ENCODE results near the gene SP1.
"Not testable (repeated sequence)": the region's sequence is repeated elsewhere in the genome, so short reads cannot be mapped to it uniquely, and the experiment has no call there.

The SP1 gene

DNA sequence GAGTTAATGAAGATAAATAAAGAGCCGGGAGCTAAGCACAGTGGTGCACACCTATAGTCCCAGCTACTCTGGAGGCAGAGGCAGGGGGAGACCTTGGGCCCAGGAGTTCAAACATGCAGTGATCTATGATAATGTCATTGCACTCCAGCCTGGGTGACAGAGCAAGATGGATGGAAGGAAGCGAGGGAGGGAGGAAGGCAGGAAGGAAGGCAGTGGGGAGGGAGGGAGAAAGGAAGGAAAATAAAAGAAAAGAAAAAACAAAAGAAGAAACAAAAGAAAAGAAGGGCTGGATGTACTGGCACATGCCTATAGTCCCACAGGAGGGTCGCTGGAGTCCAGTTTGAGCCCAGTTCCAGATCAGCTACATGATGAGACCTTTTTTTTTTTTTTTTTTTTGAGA, 24.9 kb upstream of the SP1 start:
- no peak for DNase-seq (ENCODE audit: low read depth)
- TF ChIP-seq CTCF (IDR thresholded peaks at IDR 0.05; ENCODE audit: low read depth, low read length, missing control alignments): no peak
- H3K4me3 ChIP-seq (ENCODE audit: low read depth, low read length): no peak overlapping the region

- H3K4me3 ChIP-seq (ENCODE audit: low read depth, low read length): no peak overlapping the region
- no peak for DNase-seq (ENCODE audit: low read depth)
- no peak for TF ChIP-seq CTCF (IDR thresholded peaks at IDR 0.05; ENCODE audit: low read depth, low read length, missing control alignments)
Observed at GRCh38 chr12:53358836-53359419, 21.0 kb upstream of the SP1 start.

- not testable (repeated sequence) for DNase-seq (ENCODE audit: low read depth)
Observed at GRCh38 chr12:53361638-53362037, 18.3 kb upstream of the SP1 start.

GRCh38 chr12:53365245-53365904, 14.6 kb upstream of the SP1 start:
- no peak for TF ChIP-seq CTCF (IDR thresholded peaks at IDR 0.05; ENCODE audit: low read depth, low read length, missing control alignments)
- DNase-seq (ENCODE audit: low read depth): no peak
- no peak overlapping the region for H3K4me3 ChIP-seq (ENCODE audit: low read depth, low read length)

More at GRCh38 chr12:53361638-53362037, 18.3 kb upstream of the SP1 start:
- not testable (repeated sequence) for H3K4me3 ChIP-seq (ENCODE audit: low read depth, low read length)

DNA sequence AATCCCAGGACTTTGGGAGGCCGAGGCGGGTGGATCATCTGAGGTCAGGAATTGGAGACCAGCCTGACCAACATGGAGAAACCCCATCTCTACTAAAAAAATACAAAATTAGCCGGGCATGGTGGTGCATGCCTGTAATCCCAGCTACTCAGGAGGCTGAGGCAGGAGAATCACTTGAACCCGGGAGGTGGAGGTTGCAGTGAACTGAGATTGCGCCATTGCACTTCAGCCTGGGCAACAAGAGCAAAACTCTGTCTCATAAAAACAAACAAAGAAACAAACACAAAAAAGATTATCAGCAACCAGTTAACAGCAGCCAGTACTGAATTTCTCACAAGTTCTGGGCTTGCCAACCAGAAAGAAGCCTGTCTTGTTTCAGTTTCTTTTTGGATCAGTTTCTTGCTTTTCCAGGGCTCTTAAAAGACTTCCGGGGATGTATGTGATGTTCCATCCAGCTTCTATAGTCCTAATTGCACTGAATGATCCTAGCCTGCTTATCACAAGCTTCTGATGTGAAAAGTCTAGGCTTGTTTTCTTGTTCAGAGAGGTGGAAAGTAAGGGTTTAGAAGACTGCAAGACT, 6.3 kb upstream of the SP1 start:
- DNase-seq (ENCODE audit: low read depth); H3K4me3 ChIP-seq (ENCODE audit: low read depth, low read length): not testable (repeated sequence)

DNA sequence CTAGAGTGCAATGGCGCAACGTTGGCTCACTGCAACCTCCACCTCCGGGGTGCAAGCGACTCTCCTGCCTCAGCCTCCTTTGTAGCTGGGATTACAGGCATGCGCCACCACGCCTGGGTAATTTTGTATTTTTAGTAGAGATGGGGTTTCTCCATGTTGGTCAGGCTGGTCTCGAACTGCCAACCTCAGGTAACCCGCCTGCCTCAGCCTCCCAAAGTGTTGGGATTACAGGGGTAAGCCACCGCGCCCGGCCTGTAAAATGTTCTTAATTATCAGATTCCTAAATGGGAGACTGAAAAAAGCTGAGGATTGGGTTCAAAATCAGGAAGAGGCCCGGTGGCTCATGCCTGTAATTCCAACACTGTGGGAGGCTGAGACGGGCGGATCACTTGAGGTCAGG, 5.7 kb upstream of the SP1 start:
- H3K4me3 ChIP-seq (ENCODE audit: low read depth, low read length); DNase-seq (ENCODE audit: low read depth): not testable (repeated sequence)

DNA sequence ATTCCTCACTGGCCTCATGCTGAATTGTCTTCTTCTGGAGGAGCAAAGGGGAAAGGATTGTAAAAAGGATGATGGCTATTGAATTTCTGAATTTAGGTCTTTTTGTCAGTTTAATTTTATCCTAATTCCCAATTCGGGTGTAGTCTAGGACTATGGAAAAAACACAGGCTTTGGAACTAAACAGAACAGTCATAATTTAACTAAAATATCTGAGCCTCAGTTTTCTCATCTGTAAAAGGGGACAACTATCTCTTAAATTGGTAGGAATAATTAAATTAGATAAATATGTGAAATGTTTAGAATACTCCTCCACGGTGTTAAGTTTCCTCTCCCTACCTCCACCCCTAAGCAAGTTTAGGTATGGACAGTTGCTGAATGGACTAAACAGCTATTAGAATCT, 3.2 kb upstream of the SP1 start:
- no peak for DNase-seq (ENCODE audit: low read depth)
- H3K4me3 ChIP-seq (ENCODE audit: low read depth, low read length): no peak overlapping the region
- no peak for TF ChIP-seq CTCF (IDR thresholded peaks at IDR 0.05; ENCODE audit: low read depth, low read length, missing control alignments)

DNA sequence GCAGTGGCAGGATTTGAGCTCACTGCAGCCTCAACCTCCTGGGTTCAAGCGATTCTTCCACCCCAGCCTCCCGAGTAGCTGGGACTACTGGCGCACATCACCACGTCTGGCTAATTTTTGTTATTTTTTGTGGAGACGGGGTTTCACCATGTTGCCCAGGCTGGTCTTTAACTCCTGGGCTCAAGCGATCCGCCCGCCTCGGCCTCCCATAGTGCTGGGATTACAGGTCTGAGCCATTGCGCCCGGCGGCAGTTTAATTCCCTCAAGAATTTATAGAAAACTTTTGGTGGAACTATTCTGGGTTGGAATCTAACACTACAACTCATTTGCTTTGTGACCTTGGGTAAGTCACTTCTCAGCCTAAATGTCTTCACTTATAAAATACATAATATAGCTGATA, 1.8 kb upstream of the SP1 start:
- H3K4me3 ChIP-seq (ENCODE audit: low read depth, low read length): no peak overlapping the region; the same call in 1 of the 2 replicates
- no peak for DNase-seq (ENCODE audit: low read depth)
- TF ChIP-seq CTCF (IDR thresholded peaks at IDR 0.05; ENCODE audit: low read depth, low read length, missing control alignments): no peak
